Sigmoid colon (tissue), 3 donors: ENCODE results near the gene LSG1.

ENCODE experiments used
- POLR2A ChIP-seq, 2 donors: fragments of 450-650 bp; IDR thresholded peaks; one replicate each; pipeline ENCODE4 v1.6.1; 2016; ENCODE audit warnings: antibody characterized with exemption in 2 of 2, mild to moderate bottlenecking in 2 of 2, moderate library complexity in 2 of 2
- TF ChIP-seq, protein P1 (sequence below), 4 experiments: fragments of 450-650 bp in 3 of 4; fragments of 200-600 bp in 1 of 4; IDR thresholded peaks; one replicate each; pipeline ENCODE4 v1.5.1; 2016 to 2019; ENCODE audit warnings: antibody characterized with exemption in 4 of 4, mild to moderate bottlenecking in 3 of 4, moderate library complexity in 2 of 4

DNA sequence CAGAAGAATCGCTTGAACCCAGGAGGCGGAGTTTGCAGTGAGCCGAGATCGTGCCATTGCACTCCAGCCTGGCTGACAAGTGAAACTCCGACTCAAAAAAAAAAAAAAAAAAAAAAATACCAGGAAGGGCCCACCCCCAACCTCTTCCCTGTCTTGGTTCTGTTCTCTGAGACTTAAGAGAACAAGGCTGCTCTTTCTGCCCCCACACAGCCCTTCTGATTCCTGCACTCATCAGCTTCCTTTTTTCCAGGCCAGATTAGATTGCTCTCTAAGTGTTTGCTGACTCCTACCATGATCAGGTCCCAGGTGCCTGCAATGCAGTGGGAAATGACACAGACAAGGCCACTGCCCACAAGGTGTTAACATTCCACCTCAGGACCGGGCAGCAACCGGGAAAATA, 51.8 kb downstream of the LSG1 start:
- TF ChIP-seq, protein P1, sequence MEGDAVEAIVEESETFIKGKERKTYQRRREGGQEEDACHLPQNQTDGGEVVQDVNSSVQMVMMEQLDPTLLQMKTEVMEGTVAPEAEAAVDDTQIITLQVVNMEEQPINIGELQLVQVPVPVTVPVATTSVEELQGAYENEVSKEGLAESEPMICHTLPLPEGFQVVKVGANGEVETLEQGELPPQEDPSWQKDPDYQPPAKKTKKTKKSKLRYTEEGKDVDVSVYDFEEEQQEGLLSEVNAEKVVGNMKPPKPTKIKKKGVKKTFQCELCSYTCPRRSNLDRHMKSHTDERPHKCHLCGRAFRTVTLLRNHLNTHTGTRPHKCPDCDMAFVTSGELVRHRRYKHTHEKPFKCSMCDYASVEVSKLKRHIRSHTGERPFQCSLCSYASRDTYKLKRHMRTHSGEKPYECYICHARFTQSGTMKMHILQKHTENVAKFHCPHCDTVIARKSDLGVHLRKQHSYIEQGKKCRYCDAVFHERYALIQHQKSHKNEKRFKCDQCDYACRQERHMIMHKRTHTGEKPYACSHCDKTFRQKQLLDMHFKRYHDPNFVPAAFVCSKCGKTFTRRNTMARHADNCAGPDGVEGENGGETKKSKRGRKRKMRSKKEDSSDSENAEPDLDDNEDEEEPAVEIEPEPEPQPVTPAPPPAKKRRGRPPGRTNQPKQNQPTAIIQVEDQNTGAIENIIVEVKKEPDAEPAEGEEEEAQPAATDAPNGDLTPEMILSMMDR (IDR thresholded peaks at IDR 0.05) = no peak
- no peak for TF ChIP-seq POLR2A (IDR thresholded peaks at IDR 0.05)
